C4-2B (cell line): ENCODE data around the gene KCNH8.

Source experiments
- CTCF ChIP-seq: fragments of 450-650 bp; conservative IDR thresholded peaks from 2 replicates; pipeline ENCODE4 v1.5.1; 2017; ENCODE audit warnings: mild to moderate bottlenecking
- ZFX ChIP-seq: fragments of 450-650 bp; IDR thresholded peaks from 2 replicates; pipeline ENCODE4 v1.6.1; 2017

- no peak; the same call in 1 of the 2 replicates for TF ChIP-seq CTCF
- no peak for TF ChIP-seq ZFX
Measured at GRCh38 chr3:19173945-19174344, 25.6 kb downstream of the KCNH8 start.
